Measurements from ENCODE around the gene GCG. TPM values are rescaled to one million over a fixed set of nuclear protein-coding genes. Genes with fewer than 3 reads are reported as not detected.

The GCG gene
- total RNA-seq, 2 donors from 2014 or later, result not detected

GRCh38 chr2:162166745-162167144 lies 14.7 kb upstream of the GCG start:
- ATAC-seq (ENCODE audit: insufficient number of reproducible peaks, low FRiP score, low read depth) (no peak), DNase-seq (ENCODE audit: low spot score) (no peak)
- no peaks in the 10 kb centered on the region for H3K36me3 ChIP-seq
- H3K27ac ChIP-seq, result no peak overlapping the region
- H3K9me3 ChIP-seq, result no peaks in the 10 kb centered on the region
- H3K4me3 ChIP-seq, result no peak overlapping the region
- H3K27me3 ChIP-seq (replicated peaks; ENCODE audit: insufficient read depth), result no peaks in the 10 kb centered on the region
- no peaks in the 10 kb centered on the region for H3K4me1 ChIP-seq (ENCODE audit: control insufficient read depth in 1 of 2, low read depth in 2 of 2)
- no peak for TF ChIP-seq CTCF (IDR thresholded peaks at IDR 0.05)

GRCh38 chr2:162166174-162166573 lies 14.1 kb upstream of the GCG start:
- no peak overlapping the region for H3K27ac ChIP-seq
- H3K27me3 ChIP-seq (replicated peaks; ENCODE audit: insufficient read depth), result no peaks in the 10 kb centered on the region
- no peaks in the 10 kb centered on the region for H3K9me3 ChIP-seq
- DNase-seq (ENCODE audit: low spot score) (no peak), ATAC-seq (ENCODE audit: insufficient number of reproducible peaks, low FRiP score, low read depth) (no peak)
- no peak overlapping the region for H3K4me3 ChIP-seq
- H3K36me3 ChIP-seq, result no peaks in the 10 kb centered on the region
- H3K4me1 ChIP-seq (ENCODE audit: control insufficient read depth in 1 of 2, low read depth in 2 of 2), result no peaks in the 10 kb centered on the region
- no peak for TF ChIP-seq CTCF (IDR thresholded peaks at IDR 0.05)

- Histone ChIP-seq H3K9me3 (no peaks in the 10 kb centered on the region), H3K27ac (no peak overlapping the region), H3K27me3 (replicated peaks; ENCODE audit: insufficient read depth) (no peaks in the 10 kb centered on the region), H3K36me3 (no peaks in the 10 kb centered on the region), H3K4me1 (ENCODE audit: control insufficient read depth in 1 of 2, low read depth in 2 of 2) (no peaks in the 10 kb centered on the region), H3K4me3 (no peak overlapping the region)
- no peak for TF ChIP-seq CTCF (IDR thresholded peaks at IDR 0.05)
- ATAC-seq (ENCODE audit: insufficient number of reproducible peaks, low FRiP score, low read depth), result no peak
- no peak for DNase-seq (ENCODE audit: low spot score)
Measured at GRCh38 chr2:162164802-162165201, 12.8 kb upstream of the GCG start.

- no peak for TF ChIP-seq CTCF (IDR thresholded peaks at IDR 0.05)
- no peak overlapping the region for H3K27ac ChIP-seq
- H3K4me1 ChIP-seq (ENCODE audit: control insufficient read depth in 1 of 2, low read depth in 2 of 2), result no peaks in the 10 kb centered on the region
- DNase-seq (ENCODE audit: low spot score), result no peak
- no peaks in the 10 kb centered on the region for H3K27me3 ChIP-seq (replicated peaks; ENCODE audit: insufficient read depth)
- ATAC-seq (ENCODE audit: insufficient number of reproducible peaks, low FRiP score, low read depth), result no peak
- no peaks in the 10 kb centered on the region for H3K9me3 ChIP-seq
- no peak overlapping the region for H3K4me3 ChIP-seq
- H3K36me3 ChIP-seq, result no peaks in the 10 kb centered on the region
Measured at GRCh38 chr2:162159446-162159845, 7.4 kb upstream of the GCG start.

GRCh38 chr2:162156149-162156548 lies 4.1 kb upstream of the GCG start:
- H3K4me1 ChIP-seq (ENCODE audit: control insufficient read depth in 1 of 2, low read depth in 2 of 2), result no peaks in the 10 kb centered on the region
- DNase-seq (ENCODE audit: low spot score), result no peak
- no peaks in the 10 kb centered on the region for H3K36me3 ChIP-seq
- no peak for ATAC-seq (ENCODE audit: insufficient number of reproducible peaks, low FRiP score, low read depth)
- no peak for TF ChIP-seq CTCF (IDR thresholded peaks at IDR 0.05)
- H3K9me3 ChIP-seq, result no peaks in the 10 kb centered on the region
- no peaks in the 10 kb centered on the region for H3K27me3 ChIP-seq (replicated peaks; ENCODE audit: insufficient read depth)
- no peak overlapping the region for H3K4me3 ChIP-seq
- H3K27ac ChIP-seq, result no peak overlapping the region

All from thoracic aorta (tissue), 2 donors.